Activated CD8-positive, alpha-beta T cell treated with anti-CD3 and anti-CD28 coated beads for 36 hours (primary cell): ENCODE data around the gene KCNJ10. TPM values are rescaled to one million over a fixed set of nuclear protein-coding genes. Genes with fewer than 3 reads are reported as not detected.

Source experiments
- ATAC-seq: fragments of 200-7000 bp; cut with Tn5 transposase; one replicate; pipeline ENCODE4 v1.10.0; 2021; ENCODE audit warnings: mild to moderate bottlenecking, moderate library complexity
- CTCF ChIA-PET: fragments of 350-600 bp; sonication (Branson Sonifier 250); formaldehyde crosslinking; loops from one replicate; lab custom pipeline; 2021; ENCODE audit warnings: antibody characterized with exemption; lab: Charles Lee
- POLR2A ChIA-PET: fragments of 350-600 bp; sonication (Branson Sonifier 250); formaldehyde crosslinking; loops from one replicate; lab custom pipeline; 2021; ENCODE audit warnings: antibody characterized with exemption; lab: Charles Lee
- DNase-seq: peaks from one replicate; pipeline ENCODE4 v3.0.0-alpha.2; 2020
- H3K27ac Mint-ChIP-seq: one replicate; pipeline ENCODE4 v1.8.0; 2021; ENCODE audit warnings: mild to moderate bottlenecking, mixed read lengths
- H3K27me3 Mint-ChIP-seq: one replicate; pipeline ENCODE4 v1.8.0; 2021; ENCODE audit warnings: mixed read lengths
- H3K36me3 Mint-ChIP-seq: one replicate; pipeline ENCODE4 v1.8.0; 2021; ENCODE audit warnings: low read depth, mixed read lengths
- H3K4me1 Mint-ChIP-seq: one replicate; pipeline ENCODE4 v1.8.0; 2021; ENCODE audit warnings: low read depth, mixed read lengths
- H3K4me3 Mint-ChIP-seq: one replicate; pipeline ENCODE4 v1.8.0; 2021; ENCODE audit warnings: mild to moderate bottlenecking, moderate library complexity, mixed read lengths
- H3K9me3 Mint-ChIP-seq: one replicate; pipeline ENCODE4 v1.8.0; 2021; ENCODE audit warnings: mixed read lengths
- CTCF ChIP-seq: fragments of 200-600 bp; IDR thresholded peaks from one replicate; pipeline ENCODE4 v1.8.0; 2022; ENCODE audit warnings: antibody characterized with exemption, mild to moderate bottlenecking
- intact Hi-C: fragments of 100-400 bp; cut with micrococcal nuclease; formaldehyde crosslinking; loops from one replicate; pipeline ENCODE4 v1.10.0; 2022
- total RNA-seq, 2 experiments: library from RNA; stranded (reverse); gene quantifications; one replicate each; pipeline ENCODE4 v1.2.3, GENCODE V29; 2021

KCNJ10 gene
- total RNA-seq, 2 experiments from 2014 or later, result 0.14 to 0.29 TPM

- H3K27ac Mint-ChIP-seq, result no peak overlapping the region
- no peak for TF ChIP-seq CTCF
- H3K36me3 Mint-ChIP-seq, result peaks cover 3% of the 10 kb centered on the region
- no peak overlapping the region for H3K4me3 Mint-ChIP-seq
- H3K4me1 Mint-ChIP-seq, result peaks cover 17% of the 10 kb centered on the region
- POLR2A ChIA-PET, result interaction anchor here (1.1 to 2.0 kb wide), 2 partner anchors 9 to 33 kb away, joined by 3 to 11 read pairs; no protein-coding TSS in a partner anchor
- intact Hi-C loops, result no loop called here
- H3K27me3 Mint-ChIP-seq, result peaks cover 50% of the 10 kb centered on the region
- ATAC-seq (no peak), DNase-seq (no peak)
- H3K9me3 Mint-ChIP-seq, result no peaks in the 10 kb centered on the region
- CTCF ChIA-PET, result interaction anchor here (0.9 to 33.7 kb wide), 27 partner anchors 7 to 299 kb away, joined by 3 to 693 read pairs (median 7); partner anchors contain the start of genes IGSF8, KCNJ10 and PIGM
Measured at GRCh38 chr1:160079448-160079847, 9.5 kb upstream of the KCNJ10 start.

DNA sequence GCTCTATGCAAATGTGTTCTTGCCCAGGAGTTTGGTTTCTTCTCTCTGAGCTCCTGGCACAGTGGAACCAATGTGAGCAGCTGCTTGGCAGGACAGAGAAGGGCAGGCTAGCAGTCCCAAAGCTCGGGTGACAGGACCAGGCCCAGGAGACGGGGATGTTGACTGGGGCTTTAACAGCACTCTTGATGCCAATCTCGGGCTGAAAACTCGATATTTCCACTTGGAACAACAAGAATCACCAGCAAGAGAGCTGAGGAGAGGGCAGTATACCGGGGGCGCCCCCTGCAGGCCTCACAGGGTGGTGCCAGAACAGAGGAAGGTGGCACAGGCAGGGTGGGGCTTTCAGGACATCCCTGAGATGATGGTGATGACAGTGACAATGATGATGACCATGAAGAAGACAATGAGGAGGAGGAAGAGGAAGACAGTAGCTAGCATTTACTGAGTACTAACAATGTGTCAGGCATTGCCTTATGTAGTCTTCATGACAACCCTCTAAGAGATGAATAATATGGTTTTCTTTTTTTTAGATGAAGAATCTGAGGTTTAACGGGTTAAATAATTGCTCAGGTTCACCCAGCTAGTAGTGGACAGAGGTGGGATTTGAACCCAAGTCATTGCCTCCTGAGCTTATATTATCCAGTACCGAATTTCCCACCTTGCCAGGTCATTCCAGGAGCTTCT lies 8.7 kb upstream of the KCNJ10 start:
- no peaks in the 10 kb centered on the region for H3K9me3 Mint-ChIP-seq
- peaks cover 13% of the 10 kb centered on the region for H3K4me1 Mint-ChIP-seq
- no peak overlapping the region for H3K4me3 Mint-ChIP-seq
- ChIA-PET POLR2A (interaction anchor here (0.6 to 2.0 kb wide), 4 partner anchors 10 to 297 kb away, joined by 3 to 11 read pairs (median 4); no protein-coding TSS in a partner anchor), CTCF (interaction anchor here (0.7 to 33.7 kb wide), 42 partner anchors 8 to 300 kb away, joined by 3 to 693 read pairs (median 5); partner anchors contain the start of genes ATP1A2, CASQ1, IGSF8 and IGSF9)
- TF ChIP-seq CTCF, result peak; percentile 87
- H3K36me3 Mint-ChIP-seq, result no peaks in the 10 kb centered on the region
- peak; percentile 97 for ATAC-seq
- peaks cover 50% of the 10 kb centered on the region for H3K27me3 Mint-ChIP-seq
- DNase-seq, result peak; percentile 86
- H3K27ac Mint-ChIP-seq, result no peak overlapping the region
- intact Hi-C loops, result no loop called here

DNA sequence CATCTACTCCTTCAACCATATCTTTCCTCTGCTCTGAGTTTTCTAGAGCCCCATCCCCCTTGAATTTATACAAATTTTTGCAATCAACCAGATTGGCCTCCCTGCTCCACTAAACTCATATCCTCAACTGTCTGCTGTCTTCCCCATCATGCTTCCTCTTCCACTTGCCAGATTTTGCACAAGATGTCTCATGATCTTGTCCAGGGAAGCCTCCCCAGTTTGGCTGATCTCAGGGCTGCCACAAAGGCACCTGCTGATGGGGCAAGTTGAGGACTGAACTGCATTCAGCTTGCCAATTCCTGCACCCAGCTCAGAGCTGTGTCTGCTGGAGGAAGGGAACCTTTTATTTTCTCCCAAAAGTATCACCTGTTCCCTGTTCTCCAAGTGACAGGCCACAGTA lies 7.5 kb upstream of the KCNJ10 start:
- peaks cover 49% of the 10 kb centered on the region for H3K27me3 Mint-ChIP-seq
- no peaks in the 10 kb centered on the region for H3K9me3 Mint-ChIP-seq
- CTCF ChIA-PET, result interaction anchor here (1.1 to 33.7 kb wide), 15 partner anchors 9 to 175 kb away, joined by 3 to 693 read pairs (median 17); partner anchors contain the start of genes IGSF8 and PIGM
- ATAC-seq (no peak), DNase-seq (no peak)
- H3K4me3 Mint-ChIP-seq, result no peak overlapping the region
- intact Hi-C loops, result no loop called here
- H3K27ac Mint-ChIP-seq, result no peak overlapping the region
- no peaks in the 10 kb centered on the region for H3K36me3 Mint-ChIP-seq
- POLR2A ChIA-PET, result interaction anchor here (1.5 to 2.0 kb wide), 2 partner anchors 31 to 125 kb away, joined by 4 to 11 read pairs; no protein-coding TSS in a partner anchor
- no peak for TF ChIP-seq CTCF
- H3K4me1 Mint-ChIP-seq, result peaks cover 13% of the 10 kb centered on the region

GRCh38 chr1:160076295-160076694 lies 6.3 kb upstream of the KCNJ10 start:
- Mint-ChIP-seq H3K27ac (no peak overlapping the region), H3K9me3 (no peaks in the 10 kb centered on the region), H3K36me3 (no peaks in the 10 kb centered on the region), H3K4me3 (no peak overlapping the region), H3K4me1 (peaks cover 22% of the 10 kb centered on the region), H3K27me3 (peaks cover 48% of the 10 kb centered on the region)
- CTCF ChIA-PET, result interaction anchor here (4.4 to 33.7 kb wide), 4 partner anchors 8 to 69 kb away, joined by 38 to 693 read pairs (median 48); no protein-coding TSS in a partner anchor
- intact Hi-C loops, result no loop called here
- no peak for DNase-seq
- no peak for ATAC-seq
- no peak for TF ChIP-seq CTCF
- POLR2A ChIA-PET, result interaction anchor here (1.8 kb wide), 1 partner anchor 9 kb away, joined by 5 read pairs; no protein-coding TSS in a partner anchor

- intact Hi-C loops, result no loop called here
- Mint-ChIP-seq H3K4me1 (peaks cover 20% of the 10 kb centered on the region), H3K27me3 (peaks cover 45% of the 10 kb centered on the region), H3K9me3 (no peaks in the 10 kb centered on the region), H3K4me3 (no peak overlapping the region), H3K36me3 (no peaks in the 10 kb centered on the region), H3K27ac (no peak overlapping the region)
- ATAC-seq (no peak), DNase-seq (no peak)
- ChIA-PET CTCF (interaction anchor here (4.4 to 33.7 kb wide), 4 partner anchors 8 to 69 kb away, joined by 38 to 693 read pairs (median 48); no protein-coding TSS in a partner anchor), POLR2A (interaction anchor here (0.6 to 1.8 kb wide), 2 partner anchors 10 to 75 kb away, joined by 3 to 5 read pairs; no protein-coding TSS in a partner anchor)
- TF ChIP-seq CTCF, result no peak
Measured at GRCh38 chr1:160075836-160076235, 5.9 kb upstream of the KCNJ10 start.
